ENCODE measurements around the gene LOXL4.

Gene LOXL4

GRCh38 chr10:98263088-98263487, 4.9 kb downstream of the LOXL4 start:
- DNase-seq (ENCODE audit: low spot score): no peak

- no peak for DNase-seq (ENCODE audit: low spot score)
Measured at GRCh38 chr10:98262571-98262970, 5.4 kb downstream of the LOXL4 start.

GRCh38 chr10:98261436-98262277, 6.3 kb downstream of the LOXL4 start:
- DNase-seq (ENCODE audit: low spot score): no peak

GRCh38 chr10:98260752-98261151, 7.2 kb downstream of the LOXL4 start:
- DNase-seq (ENCODE audit: low spot score): no peak

GRCh38 chr10:98260350-98260749, 7.6 kb downstream of the LOXL4 start:
- DNase-seq (ENCODE audit: low spot score): no peak

- DNase-seq (ENCODE audit: low spot score): no peak
Measured at GRCh38 chr10:98259606-98260315, 8.2 kb downstream of the LOXL4 start.

- DNase-seq (ENCODE audit: low spot score): no peak
Measured at GRCh38 chr10:98258683-98259454, 9.1 kb downstream of the LOXL4 start.

GRCh38 chr10:98257961-98258360, 10.0 kb downstream of the LOXL4 start:
- no peak for DNase-seq (ENCODE audit: low spot score)

GRCh38 chr10:98257198-98257597, 10.8 kb downstream of the LOXL4 start:
- no peak for DNase-seq (ENCODE audit: low spot score)

GRCh38 chr10:98256692-98257091, 11.3 kb downstream of the LOXL4 start:
- no peak for DNase-seq (ENCODE audit: low spot score)

GRCh38 chr10:98255146-98255877, 12.7 kb downstream of the LOXL4 start:
- DNase-seq (ENCODE audit: low spot score): no peak

- DNase-seq (ENCODE audit: low spot score): no peak
Measured at GRCh38 chr10:98254234-98254974, 13.6 kb downstream of the LOXL4 start.

- no peak for DNase-seq (ENCODE audit: low spot score)
Measured at GRCh38 chr10:98253499-98253898, 14.5 kb downstream of the LOXL4 start.

GRCh38 chr10:98252464-98252863, 15.5 kb downstream of the LOXL4 start:
- no peak for DNase-seq (ENCODE audit: low spot score)

GRCh38 chr10:98251399-98251798, 16.6 kb downstream of the LOXL4 start:
- no peak for DNase-seq (ENCODE audit: low spot score)

GRCh38 chr10:98249134-98249533, 18.9 kb downstream of the LOXL4 start:
- DNase-seq (ENCODE audit: low spot score): no peak

- no peak for DNase-seq (ENCODE audit: low spot score)
Measured at GRCh38 chr10:98248018-98248417, 20.0 kb downstream of the LOXL4 start.

- no peak for DNase-seq (ENCODE audit: low spot score)
Measured at GRCh38 chr10:98246911-98247805, 20.8 kb downstream of the LOXL4 start.

- no peak for DNase-seq (ENCODE audit: low spot score)
Measured at GRCh38 chr10:98244586-98244985, 23.4 kb downstream of the LOXL4 start.

- DNase-seq (ENCODE audit: low spot score): no peak
Measured at GRCh38 chr10:98244141-98244540, 23.9 kb downstream of the LOXL4 start.

All from kidney capillary endothelial cell (primary cell).